K562 (cell line): ENCODE measurements around the gene KXD1. TPM values are rescaled to one million over a fixed set of nuclear protein-coding genes. Genes with fewer than 3 reads are reported as not detected.

ENCODE experiments used
- ATAC-seq: fragments of 200-7000 bp; cut with Tn5 transposase; 3 replicates; pipeline ENCODE4 v1.9.1; 2020; ENCODE audit warnings: moderate library complexity
- BruUV-seq: library from RNA; stranded (reverse); fragments of 400-500 nt; replicated peaks from 2 replicates; lab custom pipeline; 2021; lab: Mats Ljungman, UMichigan
- CTCF ChIA-PET: fragments of 300-600 bp; formaldehyde crosslinking; extraction: SDS; loops from one replicate; lab custom pipeline; 2021; ENCODE audit warnings: low intra/inter-chr PET ratio; lab: Yijun Ruan, JAX
- POLR2A ChIA-PET: fragments of 300-600, 350-650 bp; sonication (Branson Sonifier 250); formaldehyde crosslinking; extraction: SDS; loops from one replicate; lab custom pipeline; 2021; ENCODE audit warnings: antibody characterized with exemption, inconsistent platforms; lab: Yijun Ruan, JAX
- DNase-seq, 4 experiments: peaks; one replicate each; pipeline versions ENCODE4 v3.0.0 to v3.0.0-alpha.2; 2011 to 2018; ENCODE audit warnings: low spot score in 3 of 4, mixed read lengths in 3 of 4; ENCODE audit errors: extremely low read depth in 1 of 4
- FAIRE-seq: peaks from 2 replicates; lab custom pipeline; 2011; peaks lifted over from hg19 to GRCh38; lab: Jason Lieb, UNC
- H2AFZ ChIP-seq: 2 replicates; pipeline ENCODE4 v1.6.0; 2011; ENCODE audit warnings: low read depth, low read length, control low read depth, inconsistent platforms
- H3K27ac ChIP-seq: fragments of 200-600 bp; 3 replicates; pipeline ENCODE4 v1.8.0; 2011; ENCODE audit warnings: low read depth, mild to moderate bottlenecking, control low read depth, inconsistent platforms, low read length, moderate library complexity, mixed read lengths; ENCODE audit errors: extremely low read depth
- H3K27me3 ChIP-seq, 2 experiments: fragments of 300-600 bp in 1 of 2; 2 replicates in 1 of 2; 3 replicates in 1 of 2; pipeline versions ENCODE4 v1.6.0 to v1.8.0; 2011; ENCODE audit warnings: inconsistent platforms in 2 of 2, low read length in 2 of 2, mild to moderate bottlenecking in 1 of 2, mixed read lengths in 1 of 2, moderate library complexity in 1 of 2; ENCODE audit not compliant: control insufficient read depth in 2 of 2, insufficient read depth in 2 of 2
- H3K36me3 ChIP-seq: fragments of 300-600 bp; 3 replicates; pipeline ENCODE4 v1.8.0; 2011; ENCODE audit warnings: mild to moderate bottlenecking, low read length, inconsistent platforms; ENCODE audit not compliant: control insufficient read depth, insufficient read depth
- H3K4me1 ChIP-seq, 2 experiments: fragments of 200-600 bp in 1 of 2; replicated peaks in 1 of 2; 2 replicates in 1 of 2; 3 replicates in 1 of 2; pipeline versions ENCODE4 v1.5.1 to v1.8.0; 2011; ENCODE audit warnings: inconsistent platforms in 2 of 2, low read length in 2 of 2, mild to moderate bottlenecking in 1 of 2, mixed read lengths in 1 of 2, moderate library complexity in 1 of 2; ENCODE audit not compliant: control insufficient read depth in 2 of 2, insufficient read depth in 2 of 2
- H3K4me2 ChIP-seq: 2 replicates; pipeline ENCODE4 v1.6.1; 2011; ENCODE audit warnings: low read length, control low read depth, inconsistent platforms, mixed read lengths; ENCODE audit not compliant: insufficient read depth
- H3K4me3 ChIP-seq: fragments of 200-600 bp; sonication (generic), shearing (Covaris generic); 2 replicates; pipeline ENCODE4 v1.5.1; 2016; ENCODE audit warnings: control low read depth, inconsistent platforms
- H3K79me2 ChIP-seq: fragments of 200-600 bp; 3 replicates; pipeline ENCODE4 v1.8.0; 2011; ENCODE audit warnings: low read length, inconsistent platforms; ENCODE audit not compliant: control insufficient read depth, insufficient read depth
- H3K9ac ChIP-seq, 2 experiments: 2 replicates each; pipeline versions ENCODE4 v1.6.0 to v1.6.1; 2011; ENCODE audit warnings: low read depth in 2 of 2, low read length in 2 of 2, control low read depth in 1 of 2, inconsistent platforms in 1 of 2, mild to moderate bottlenecking in 1 of 2, mixed read lengths in 1 of 2; ENCODE audit not compliant: insufficient read depth in 1 of 2
- H3K9me1 ChIP-seq: one replicate; pipeline ENCODE4 v1.6.0; 2011; ENCODE audit warnings: inconsistent platforms, mild to moderate bottlenecking, low read length, moderate library complexity; ENCODE audit not compliant: control insufficient read depth, insufficient read depth
- H3K9me3 ChIP-seq: replicated peaks from 2 replicates; pipeline ENCODE4 v1.5.1; 2011; ENCODE audit warnings: low read depth, low read length, inconsistent platforms; ENCODE audit not compliant: control insufficient read depth, insufficient read depth
- H4K20me1 ChIP-seq: replicated peaks from 2 replicates; pipeline ENCODE4 v1.6.1; 2011; ENCODE audit warnings: low read length, inconsistent platforms, mixed read lengths; ENCODE audit not compliant: control insufficient read depth, insufficient read depth
- ELF2 ChIP-seq: fragments of 250-450 bp; sonication (Bioruptor Pico); IDR thresholded peaks from 2 replicates; pipeline ENCODE4 v1.5.0; 2021; ENCODE audit warnings: mild to moderate bottlenecking
- JUND ChIP-seq, 2 experiments: IDR thresholded peaks; 2 replicates in 1 of 2; 3 replicates in 1 of 2; pipeline ENCODE4 v1.6.1; 2011; ENCODE audit warnings: borderline replicate concordance in 2 of 2, low read depth in 2 of 2, low read length in 2 of 2, improper control_type of control experiment in 1 of 2, missing biosample characterization in 1 of 2, missing genetic modification characterization in 1 of 2, missing genetic modification reagents in 1 of 2
- KLF16 ChIP-seq: IDR thresholded peaks from 2 replicates; pipeline ENCODE4 v1.6.1; 2016; ENCODE audit warnings: antibody characterized with exemption
- NELFE ChIP-seq: IDR thresholded peaks from 2 replicates; pipeline ENCODE4 v1.6.1; 2011; ENCODE audit warnings: mild to moderate bottlenecking; ENCODE audit not compliant: insufficient read depth, insufficient read length
- SMARCA4 ChIP-seq: fragments of 450-650 bp; IDR thresholded peaks from 2 replicates; pipeline ENCODE4 v1.6.1; 2016
- STAG1 ChIP-seq: sonication (generic); formaldehyde crosslinking; IDR thresholded peaks from 2 replicates; pipeline ENCODE4 v1.5.0; 2020; ENCODE audit warnings: missing genetic modification reagents, borderline replicate concordance
- TAF1 ChIP-seq: IDR thresholded peaks from 2 replicates; pipeline ENCODE4 v1.6.1; 2011; ENCODE audit warnings: mild to moderate bottlenecking, low read length, moderate library complexity; ENCODE audit not compliant: insufficient read depth, control insufficient read depth, severe bottlenecking; ENCODE audit errors: extremely low read depth
- ZFPM2 ChIP-seq: fragments of 250-450 bp; sonication (Bioruptor Pico); IDR thresholded peaks from 2 replicates; pipeline ENCODE4 v1.5.1; 2022; ENCODE audit warnings: mild to moderate bottlenecking
- WGBS: fragments of 100-300 bp; shearing (Covaris generic); methylation state at CpG from one replicate; pipeline ENCODE4 v1.1.6; 2016; ENCODE audit warnings: low coverage, mixed read lengths; ENCODE audit not compliant: insufficient coverage; ENCODE audit errors: missing lambda C conversion rate; 5-methylcytosine and 5-hydroxymethylcytosine counted together
- in situ Hi-C: fragments of 300-500 bp; cut with MboI; formaldehyde crosslinking; loops from 4 replicates; pipeline ENCODE4 v1.15.0; 2018; ENCODE audit warnings: inconsistent platforms, mixed read lengths
- intact Hi-C: fragments of 100-400 bp; cut with micrococcal nuclease; formaldehyde crosslinking; loops from 2 replicates; pipeline ENCODE4 v1.14.2; 2022
- polyA plus RNA-seq, 8 experiments: library from polyadenylated mRNA; depleted of rRNA in 4 of 8; stranded (reverse) in 5 of 8; unstranded in 3 of 8; fragments of >200 nt; fragmentation: Nextera tagmentation in 2 of 8; fragmentation: Illumina TruSeq in 1 of 8; extraction: Ambion mirVana in 2 of 8; extraction: Trizol in 1 of 8; gene quantifications; 2 replicates each; pipeline versions ENCODE4 v1.2.1 to v1.2.3, GENCODE V29; 2011 to 2014; ENCODE audit warnings: inconsistent platforms in 1 of 8, missing spikeins in 1 of 8
- total RNA-seq, 7 experiments: library from RNA; depleted of rRNA in 6 of 7; stranded (reverse); fragments of >200 nt in 6 of 7; fragmentation: Illumina TruSeq in 2 of 7; extraction: Trizol in 2 of 7; gene quantifications; 2 replicates each; pipeline versions ENCODE4 v1.2.1 to v1.2.3, GENCODE V29; 2011 to 2021; ENCODE audit warnings: low replicate concordance in 1 of 7
- TF ChIP-seq, protein P1 (sequence below): sonication (generic); IDR thresholded peaks from 2 replicates; pipeline ENCODE4 v1.6.1; 2016
- TF ChIP-seq, protein P2 (sequence below): sonication (generic); formaldehyde crosslinking; IDR thresholded peaks from 2 replicates; pipeline ENCODE4 v1.9.0; 2022; ENCODE audit warnings: mild to moderate bottlenecking, missing genetic modification reagents
- TF ChIP-seq, protein P3 (sequence below): fragments of 450-650 bp; IDR thresholded peaks from 2 replicates; pipeline ENCODE4 v1.6.1; 2016; ENCODE audit warnings: missing biosample characterization, missing genetic modification characterization
- TF ChIP-seq, protein P4 (sequence below), 2 experiments: fragments of 450-650 bp; IDR thresholded peaks; 2 replicates each; pipeline ENCODE4 v1.6.1; 2016

Gene KXD1
- total and polyA plus RNA-seq, 9 of the 15 experiments (the other 6 are each of a cell fraction or from before 2014, with no cell fraction given), result 21.9 to 210 (median 118) TPM

DNA sequence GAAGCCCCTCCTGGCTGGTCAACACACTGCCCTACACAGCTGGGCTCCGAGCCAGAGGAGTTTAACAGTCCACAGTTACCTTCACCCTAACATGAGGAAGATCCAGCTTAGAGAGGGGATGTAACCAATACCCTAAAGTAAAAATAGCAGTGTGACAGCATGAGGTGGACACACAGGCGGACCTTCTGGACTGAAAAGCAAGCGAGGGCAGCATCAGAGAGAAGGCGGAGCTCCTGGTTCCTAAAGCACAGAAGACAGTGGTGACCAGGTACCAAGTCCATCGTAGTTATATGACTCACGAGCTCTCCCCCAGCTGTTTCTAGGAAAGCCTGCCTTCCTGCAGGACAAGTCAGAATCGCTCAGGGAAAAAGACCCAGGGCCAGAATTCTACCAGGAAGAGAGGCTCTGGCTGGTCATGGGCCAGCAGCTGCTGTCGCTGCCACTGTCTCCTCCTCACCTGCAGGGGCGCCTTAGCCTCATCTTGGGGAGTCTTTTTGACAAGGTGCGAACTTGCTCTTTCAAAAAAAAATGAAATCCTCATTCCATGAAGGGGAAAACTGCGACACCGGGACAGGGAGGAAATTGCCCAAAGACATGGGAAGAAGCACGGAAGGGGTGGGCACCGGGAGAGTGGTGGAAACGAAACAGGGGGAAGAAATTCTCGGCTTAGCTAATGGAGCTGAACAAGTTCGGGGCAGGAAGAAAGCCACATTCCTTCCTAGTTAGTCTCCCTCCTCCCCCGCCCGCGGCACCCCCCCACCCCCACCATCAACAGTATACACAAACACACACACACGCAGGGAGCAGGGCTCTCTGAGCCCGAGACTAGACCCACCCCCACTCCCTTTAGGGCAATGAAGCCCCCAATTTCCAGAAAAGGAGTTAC lies 37.5 kb upstream of the KXD1 start:
- Histone ChIP-seq H3K36me3 (peaks cover 13% of the 10 kb centered on the region), H3K4me1 (peaks cover 14 to 32% of the 10 kb centered on the region in 2 experiments), H4K20me1 (peaks cover 31% of the 10 kb centered on the region), H2AFZ (peak overlapping the region; percentile 89), H3K4me3 (peak overlapping the region; percentile 95), H3K9me1 (peaks cover 13% of the 10 kb centered on the region), H3K9me3 (no peaks in the 10 kb centered on the region), H3K4me2 (peak overlapping the region; percentile 98), H3K27me3 (no peaks in the 10 kb centered on the region), H3K9ac (peak overlapping the region; percentile 95 to 100), H3K79me2 (peaks cover 67% of the 10 kb centered on the region), H3K27ac (peak overlapping the region; percentile 97)
- FAIRE-seq (peak; percentile 88), ATAC-seq (peak; percentile 56), DNase-seq (peak in 2 of 4 experiments; percentile 60 to 85)
- ChIA-PET CTCF (no interaction called here), POLR2A (interaction anchor here (0.5 to 7.0 kb wide), 13 partner anchors 9 to 239 kb away, joined by 3 to 84 read pairs (median 4); partner anchors contain the start of gene UBA52)
- intact Hi-C loops (loop anchor here (2.0 to 5.0 kb wide), 4 partner anchors 33 to 69 kb away; partner anchors contain the start of genes KXD1, REX1BD and UBA52), in situ Hi-C loops (no loop called here)
- 10% methylated on average over 19 of the region's 22 CpGs for WGBS
- no TSS peak for BruUV-seq
- TF ChIP-seq ZFPM2 (no peak), ELF2 (CRISPR knock-in tag) (no peak), KLF16 (peak; percentile 57; the same call in 1 of the 2 replicates), JUND (IDR thresholded peaks at IDR 0.05; ENCODE audit: borderline replicate concordance, low read depth, low read length) (peak; percentile 51; the same call in 1 of the 2 replicates), JUND (tag; IDR thresholded peaks at IDR 0.05; ENCODE audit: borderline replicate concordance, low read depth, low read length) (no peak), SMARCA4 (0 out of 2 replicates have a peak, but pooled peaks have one; percentile 63), NELFE (no peak), STAG1 (0 out of 2 replicates have a peak, but pooled peaks have one; percentile 17), TAF1 (peak; percentile 21)
- TF ChIP-seq, protein P1, sequence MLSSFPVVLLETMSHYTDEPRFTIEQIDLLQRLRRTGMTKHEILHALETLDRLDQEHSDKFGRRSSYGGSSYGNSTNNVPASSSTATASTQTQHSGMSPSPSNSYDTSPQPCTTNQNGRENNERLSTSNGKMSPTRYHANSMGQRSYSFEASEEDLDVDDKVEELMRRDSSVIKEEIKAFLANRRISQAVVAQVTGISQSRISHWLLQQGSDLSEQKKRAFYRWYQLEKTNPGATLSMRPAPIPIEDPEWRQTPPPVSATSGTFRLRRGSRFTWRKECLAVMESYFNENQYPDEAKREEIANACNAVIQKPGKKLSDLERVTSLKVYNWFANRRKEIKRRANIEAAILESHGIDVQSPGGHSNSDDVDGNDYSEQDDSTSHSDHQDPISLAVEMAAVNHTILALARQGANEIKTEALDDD, result peak; percentile 82
- TF ChIP-seq, protein P2, sequence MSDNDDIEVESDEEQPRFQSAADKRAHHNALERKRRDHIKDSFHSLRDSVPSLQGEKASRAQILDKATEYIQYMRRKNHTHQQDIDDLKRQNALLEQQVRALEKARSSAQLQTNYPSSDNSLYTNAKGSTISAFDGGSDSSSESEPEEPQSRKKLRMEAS (CRISPR knock-in tag), result no peak; the same call in none of the 2 replicates
- TF ChIP-seq, protein P3, sequence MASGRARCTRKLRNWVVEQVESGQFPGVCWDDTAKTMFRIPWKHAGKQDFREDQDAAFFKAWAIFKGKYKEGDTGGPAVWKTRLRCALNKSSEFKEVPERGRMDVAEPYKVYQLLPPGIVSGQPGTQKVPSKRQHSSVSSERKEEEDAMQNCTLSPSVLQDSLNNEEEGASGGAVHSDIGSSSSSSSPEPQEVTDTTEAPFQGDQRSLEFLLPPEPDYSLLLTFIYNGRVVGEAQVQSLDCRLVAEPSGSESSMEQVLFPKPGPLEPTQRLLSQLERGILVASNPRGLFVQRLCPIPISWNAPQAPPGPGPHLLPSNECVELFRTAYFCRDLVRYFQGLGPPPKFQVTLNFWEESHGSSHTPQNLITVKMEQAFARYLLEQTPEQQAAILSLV (tag), result no peak
- TF ChIP-seq, protein P4, sequence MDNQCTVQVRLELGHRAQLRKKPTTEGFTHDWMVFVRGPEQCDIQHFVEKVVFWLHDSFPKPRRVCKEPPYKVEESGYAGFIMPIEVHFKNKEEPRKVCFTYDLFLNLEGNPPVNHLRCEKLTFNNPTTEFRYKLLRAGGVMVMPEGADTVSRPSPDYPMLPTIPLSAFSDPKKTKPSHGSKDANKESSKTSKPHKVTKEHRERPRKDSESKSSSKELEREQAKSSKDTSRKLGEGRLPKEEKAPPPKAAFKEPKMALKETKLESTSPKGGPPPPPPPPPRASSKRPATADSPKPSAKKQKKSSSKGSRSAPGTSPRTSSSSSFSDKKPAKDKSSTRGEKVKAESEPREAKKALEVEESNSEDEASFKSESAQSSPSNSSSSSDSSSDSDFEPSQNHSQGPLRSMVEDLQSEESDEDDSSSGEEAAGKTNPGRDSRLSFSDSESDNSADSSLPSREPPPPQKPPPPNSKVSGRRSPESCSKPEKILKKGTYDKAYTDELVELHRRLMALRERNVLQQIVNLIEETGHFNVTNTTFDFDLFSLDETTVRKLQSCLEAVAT (IDR thresholded peaks at IDR 0.05), result 0 out of 4 replicates have a peak, but pooled peaks of 1 of the 2 experiments have one; percentile 25
